Spleen (tissue), 3 donors: ENCODE data around the gene VPS4B.

ENCODE experiments used
- POLR2A ChIP-seq, 3 donors: fragments of 450-650 bp; IDR thresholded peaks; one replicate each; pipeline ENCODE4 v1.5.1; 2017; ENCODE audit warnings: antibody characterized with exemption in 3 of 3, mild to moderate bottlenecking in 1 of 3
- POLR2AphosphoS5 ChIP-seq, 3 donors: sonication (generic); formaldehyde crosslinking; IDR thresholded peaks; one replicate each; pipeline ENCODE4 v1.5.1; 2017; ENCODE audit warnings: antibody characterized with exemption in 3 of 3

DNA sequence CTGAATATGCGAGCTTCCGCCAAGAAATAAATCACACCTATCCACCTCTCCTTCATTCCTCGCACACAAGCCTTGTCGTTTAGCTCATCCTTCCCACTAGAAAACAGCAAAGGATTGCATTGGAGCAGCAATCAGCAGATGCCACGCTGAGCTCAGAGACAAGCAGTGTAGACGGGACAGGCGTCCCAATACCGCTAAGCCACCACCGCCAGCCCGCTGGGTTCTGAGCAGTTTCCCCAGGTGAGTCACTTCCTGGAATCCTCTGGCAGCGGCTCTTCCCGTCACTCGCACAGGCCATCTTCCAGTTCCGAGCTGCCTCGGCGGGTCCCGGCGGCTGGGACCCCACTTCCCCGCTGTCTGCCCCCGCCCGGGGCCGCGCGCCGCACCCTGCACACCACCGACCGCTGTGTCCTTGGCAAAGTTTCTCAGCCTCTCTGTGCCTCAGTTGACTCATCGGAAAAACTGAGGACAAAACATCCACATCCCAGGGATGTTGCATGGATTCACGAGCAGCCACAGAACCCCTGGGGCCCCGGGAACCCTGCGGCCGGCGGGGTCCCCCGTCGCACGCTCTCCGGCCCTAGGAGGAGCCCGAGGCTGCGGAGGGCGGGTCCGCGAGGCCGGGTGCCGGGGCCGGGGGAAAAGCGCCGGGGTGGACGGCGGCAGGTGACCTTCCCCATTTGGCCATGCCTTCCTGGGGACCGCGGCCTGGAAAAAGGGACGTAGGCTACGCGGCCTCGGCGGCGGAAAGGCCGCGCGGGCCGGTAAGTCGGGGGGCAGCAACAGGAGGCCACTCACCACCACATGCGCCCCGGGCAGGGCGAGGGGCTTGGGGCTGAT lies 55.8 kb downstream of the VPS4B start:
- TF ChIP-seq POLR2AphosphoS5 (IDR thresholded peaks at IDR 0.05) (peak in 2 of 3 donors; percentile 40 to 52), POLR2A (IDR thresholded peaks at IDR 0.05) (no peak)
